HG03097 (cell line): ENCODE data around the gene ROBO1.

Experiments used
- ATAC-seq: cut with Tn5 transposase; IDR thresholded peaks from one replicate; pipeline ENCODE4 v1.9.1; 2021; ENCODE audit not compliant: unreplicated experiment, low FRiP score

Gene ROBO1

DNA sequence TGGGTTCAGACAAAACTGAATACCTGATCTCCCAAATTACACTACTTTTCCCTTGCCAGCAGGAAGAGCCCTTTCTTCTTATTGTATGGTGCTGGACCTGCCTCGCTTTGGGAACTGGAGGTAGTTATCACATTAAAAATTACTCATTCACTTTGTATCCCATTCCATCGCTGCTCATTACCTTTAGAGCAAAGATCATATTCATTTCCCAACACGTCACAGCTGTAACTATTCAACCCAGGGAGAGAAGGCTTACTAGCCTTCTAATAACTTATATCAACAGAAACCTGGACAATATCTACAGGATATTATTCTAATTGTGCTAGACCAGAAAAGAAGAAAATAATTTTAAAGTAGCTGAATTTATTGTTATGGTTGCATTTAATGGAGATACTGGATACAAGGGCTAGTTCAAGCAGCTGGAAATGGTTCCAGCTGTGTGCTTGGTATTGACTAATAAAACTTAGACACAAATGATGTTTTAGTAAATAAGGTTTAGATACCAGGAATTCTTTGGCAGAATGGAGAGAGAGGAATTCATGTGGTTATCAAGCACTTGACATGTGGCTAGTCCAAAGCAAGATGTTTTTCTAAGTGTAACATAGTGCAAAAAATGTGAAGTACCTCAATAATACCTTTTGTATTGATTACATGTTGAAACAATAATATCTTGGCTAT, 656.3 kb downstream of the ROBO1 start:
- no peak for ATAC-seq

DNA sequence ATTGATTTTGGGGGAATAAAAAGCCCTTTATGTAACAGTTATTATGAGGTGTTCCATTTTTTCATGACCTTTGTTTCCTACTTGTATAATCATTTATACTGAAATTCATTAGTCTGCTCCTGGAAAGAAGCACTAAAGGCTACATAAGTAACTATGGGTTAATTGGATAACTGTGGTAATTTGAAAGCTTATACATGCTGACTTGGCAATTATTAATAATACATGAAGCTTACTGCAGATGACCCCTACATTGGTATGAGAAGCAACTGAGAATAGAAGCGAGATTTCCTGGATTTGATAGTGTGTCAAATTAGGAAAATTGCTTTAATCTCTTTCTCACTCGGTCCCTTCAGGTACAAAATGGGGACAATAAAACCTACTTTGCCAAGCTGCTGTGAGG, 658.0 kb downstream of the ROBO1 start:
- ATAC-seq: no peak

DNA sequence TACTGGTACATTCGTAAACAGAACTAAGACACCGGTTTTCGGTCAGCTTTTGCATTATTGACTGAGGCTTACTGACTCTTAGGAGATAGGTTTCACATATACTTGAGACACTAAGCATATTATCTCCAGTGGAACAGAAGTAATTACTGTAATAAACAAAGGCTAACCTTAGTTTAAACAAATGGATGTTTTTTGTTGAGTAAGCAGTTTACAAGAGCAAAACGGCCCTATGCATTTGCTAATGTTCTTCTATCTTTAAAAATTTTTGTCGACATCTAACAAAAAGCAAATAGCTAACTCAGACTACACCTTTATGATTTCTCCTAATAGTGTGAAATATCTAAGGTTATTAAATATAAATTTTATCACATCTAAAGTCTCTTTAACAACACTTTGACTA, 664.5 kb downstream of the ROBO1 start:
- no peak for ATAC-seq

DNA sequence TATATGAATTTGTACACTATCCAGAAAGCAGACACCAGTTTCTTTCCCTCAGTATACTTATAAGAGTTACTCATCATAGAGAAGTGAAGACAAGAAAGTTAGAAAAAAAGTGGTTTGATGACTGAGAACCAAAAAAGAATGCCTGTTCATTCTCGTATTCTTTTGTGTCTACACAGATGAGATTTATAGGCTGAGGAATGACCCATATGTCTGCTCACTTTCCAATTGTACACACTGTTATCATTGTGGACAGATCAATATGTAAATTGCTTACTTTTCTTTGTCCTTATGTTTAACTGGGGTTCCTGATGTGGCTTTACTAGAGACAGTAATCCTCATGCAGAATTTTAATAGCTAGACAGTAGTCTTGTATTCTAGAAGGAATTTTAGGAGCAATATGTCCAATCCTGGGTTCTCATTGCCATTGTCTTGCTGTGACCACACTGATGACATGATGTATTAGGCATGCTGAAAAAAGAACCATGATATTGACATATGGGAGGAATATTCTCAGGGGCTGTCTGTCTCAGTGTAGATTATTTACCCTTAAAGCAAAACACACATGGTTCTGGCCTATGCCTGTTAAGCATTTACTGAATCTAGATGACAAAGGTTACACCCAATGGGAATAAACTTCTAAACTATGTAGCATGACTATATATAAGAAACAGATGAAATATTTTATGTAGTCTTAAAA, 669.7 kb downstream of the ROBO1 start:
- no peak for ATAC-seq

DNA sequence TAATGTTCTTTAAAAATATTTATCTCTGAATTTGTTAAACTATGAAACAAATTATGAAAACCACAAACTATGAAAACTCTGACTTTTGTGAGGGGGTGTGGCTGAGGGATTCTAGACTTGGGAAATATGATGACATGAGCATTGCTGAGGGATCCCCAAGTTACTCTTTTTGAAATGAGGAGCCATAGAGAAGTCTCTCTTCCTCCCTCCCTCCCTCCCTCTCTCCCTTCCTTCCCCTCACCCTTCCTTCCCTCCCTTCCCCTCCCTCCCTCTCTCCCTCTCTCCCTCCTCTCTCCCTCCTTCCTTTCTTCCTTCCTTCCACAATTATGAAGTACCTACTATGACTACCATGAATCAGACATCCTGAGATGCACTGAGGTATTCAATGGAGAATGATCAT, 673.1 kb downstream of the ROBO1 start:
- no peak for ATAC-seq

DNA sequence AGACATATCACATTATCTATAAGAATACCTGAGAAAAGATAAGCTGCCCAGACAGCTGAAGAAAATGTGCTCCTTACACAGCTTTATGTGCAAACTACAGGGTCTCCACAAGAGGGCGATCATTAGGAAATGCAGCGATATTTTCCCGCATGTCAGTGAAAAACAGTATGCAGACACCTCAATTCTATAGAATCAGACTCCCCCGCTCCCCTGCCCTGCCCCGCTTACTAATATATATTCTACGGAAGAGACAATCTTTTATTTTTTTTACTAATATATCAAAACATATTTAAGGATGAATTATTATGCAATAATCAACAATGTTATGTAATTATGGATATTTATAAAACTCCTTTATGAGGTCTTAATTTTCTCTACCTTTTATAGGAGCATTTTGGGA, 681.3 kb downstream of the ROBO1 start:
- ATAC-seq: peak; percentile 88

DNA sequence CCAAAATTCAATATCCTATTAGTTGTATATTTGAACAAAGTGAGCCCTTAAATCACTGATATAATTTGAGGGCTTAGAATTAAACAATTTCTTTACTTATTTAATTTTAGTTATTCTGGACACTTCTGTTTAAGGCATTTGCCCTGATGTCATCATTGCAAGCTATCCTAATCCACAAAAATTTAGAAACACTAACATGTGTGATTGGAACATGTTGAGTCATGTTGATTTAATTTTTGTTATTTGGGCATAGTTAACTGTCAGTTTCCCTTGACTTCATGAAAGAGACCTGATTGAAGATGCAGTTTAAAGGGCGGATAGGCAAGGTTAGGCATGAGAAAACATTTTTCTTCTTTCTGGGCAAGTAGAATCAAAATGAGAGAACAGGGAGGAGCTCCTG, 682.6 kb downstream of the ROBO1 start:
- no peak for ATAC-seq

DNA sequence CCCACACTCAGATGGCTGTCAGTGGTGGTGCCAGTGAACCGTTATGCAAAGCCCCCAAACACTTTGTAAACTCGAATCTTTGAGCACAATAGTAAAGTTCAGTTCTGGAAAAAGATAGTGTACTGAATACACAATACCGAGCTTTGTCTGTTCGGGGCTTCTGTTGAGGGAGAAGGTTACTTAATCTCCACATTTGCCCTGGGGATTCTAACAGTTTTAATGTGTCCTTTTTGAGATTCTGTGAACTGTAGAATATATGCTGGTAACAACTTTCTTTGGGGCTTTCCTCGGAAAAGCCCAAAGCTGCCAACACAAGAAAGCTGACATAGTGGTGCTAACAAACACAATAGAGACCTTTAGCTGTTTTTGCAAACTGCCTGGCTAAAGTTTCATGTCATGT, 686.5 kb downstream of the ROBO1 start:
- ATAC-seq: no peak

DNA sequence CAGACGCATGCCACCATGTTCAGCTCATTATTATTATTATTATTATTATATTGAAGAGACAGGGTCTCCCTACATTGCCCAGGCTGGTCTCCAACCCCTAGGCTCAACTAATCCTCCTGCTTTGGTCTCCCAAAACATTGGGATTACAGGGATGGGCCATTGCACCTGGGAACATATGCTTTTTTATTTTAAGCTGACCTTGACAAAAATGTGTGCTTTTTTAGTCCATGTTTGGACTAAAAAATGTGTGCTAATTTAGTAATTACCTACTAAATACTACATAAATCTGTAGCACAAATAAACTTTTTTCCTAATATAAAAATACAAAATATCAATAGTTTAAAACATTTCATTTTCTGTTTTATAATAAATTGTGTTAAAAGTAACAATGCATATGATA, 693.2 kb downstream of the ROBO1 start:
- no peak for ATAC-seq

DNA sequence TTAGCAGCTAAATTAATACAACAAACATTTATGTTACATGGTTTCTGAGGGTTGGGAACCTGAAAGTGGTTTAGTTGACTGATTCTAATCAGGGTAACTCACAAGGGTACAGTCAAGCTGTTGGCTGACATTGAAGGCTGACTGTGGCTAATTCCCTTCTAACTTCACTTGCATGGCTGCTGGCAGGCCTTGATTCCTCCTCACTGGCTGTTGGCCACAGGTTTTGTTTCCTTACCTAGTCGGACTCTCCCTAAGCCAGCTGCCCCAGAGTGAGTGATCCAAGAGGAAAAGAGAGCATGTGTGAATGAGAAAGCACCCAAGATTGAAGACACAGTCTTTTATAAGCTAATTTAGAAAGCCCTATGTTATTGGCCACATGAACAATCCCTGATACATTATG, 700.1 kb downstream of the ROBO1 start:
- ATAC-seq: no peak

DNA sequence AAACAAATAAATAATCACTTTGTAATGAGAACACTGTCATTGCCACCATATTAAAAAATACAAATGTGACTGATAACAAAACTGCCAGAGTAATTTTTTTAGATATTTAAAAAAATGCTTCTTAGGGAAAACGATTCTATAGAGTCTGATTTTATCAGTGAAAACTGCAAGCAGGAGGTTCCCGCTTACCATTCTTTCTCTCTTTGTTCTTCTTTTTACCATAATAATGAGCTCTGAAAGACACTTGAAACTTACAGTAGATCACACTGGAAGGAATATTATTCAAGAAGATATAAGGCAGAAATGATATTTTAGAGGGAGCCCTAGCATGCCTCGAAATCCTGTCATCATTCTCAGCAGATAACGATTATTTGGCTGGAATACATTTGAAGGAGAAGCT, 701.3 kb downstream of the ROBO1 start:
- no peak for ATAC-seq

DNA sequence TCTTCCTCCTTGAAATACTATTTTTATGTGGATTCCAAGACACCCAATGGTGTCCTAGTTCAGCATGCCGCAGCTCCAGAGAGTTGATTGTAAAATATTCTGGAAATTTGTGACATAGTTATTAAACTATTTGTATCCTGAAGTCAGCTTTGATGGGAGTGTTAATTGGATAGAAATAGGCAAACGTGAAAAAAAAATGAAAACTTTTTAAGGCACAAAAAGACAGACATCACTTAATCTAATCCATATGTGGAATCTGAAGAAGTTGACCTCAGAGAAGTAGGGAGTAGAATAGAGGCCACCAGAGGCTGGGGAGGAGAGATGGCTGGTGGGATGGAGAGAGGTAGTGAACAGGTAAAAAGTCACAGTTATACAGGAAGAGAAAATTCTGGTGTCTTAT, 704.2 kb downstream of the ROBO1 start:
- no peak for ATAC-seq

DNA sequence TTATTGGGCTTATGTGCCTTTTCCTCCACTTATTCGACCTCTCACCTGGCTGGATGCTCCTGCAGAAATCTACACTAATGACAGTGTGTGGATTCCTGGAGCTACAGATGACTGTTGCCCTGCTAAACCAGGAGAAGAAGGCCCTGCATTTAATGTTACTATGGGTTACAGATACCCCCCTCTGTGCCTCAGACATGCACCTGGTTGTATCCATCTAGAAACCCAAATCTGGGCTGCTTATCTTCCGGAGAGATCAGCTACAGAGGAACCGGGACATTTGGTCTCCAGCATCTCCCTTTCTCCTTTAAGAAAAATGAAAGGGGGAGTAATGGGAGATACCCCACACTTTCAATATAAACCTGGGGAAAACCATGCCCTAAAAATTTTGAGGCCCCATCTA, 710.0 kb downstream of the ROBO1 start:
- no peak for ATAC-seq

DNA sequence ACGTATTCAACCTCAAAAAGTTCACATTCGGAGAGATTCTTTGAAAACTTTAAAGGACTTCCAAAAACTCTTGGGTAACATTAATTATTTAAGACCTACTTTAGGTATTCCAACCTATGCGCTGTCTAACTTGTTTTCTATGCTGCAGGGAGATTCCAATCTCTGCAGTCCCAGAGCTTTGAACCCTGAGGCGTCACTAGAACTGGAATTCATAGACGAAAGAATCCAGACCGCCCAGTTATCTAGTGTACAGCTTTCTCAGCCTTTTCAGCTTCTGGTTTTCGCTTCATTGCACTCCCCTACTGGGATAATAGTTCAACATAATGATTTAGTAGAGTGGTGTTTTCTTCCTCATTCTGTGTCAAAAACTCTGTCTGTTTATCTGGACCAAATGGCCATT, 711.3 kb downstream of the ROBO1 start:
- ATAC-seq: no peak

DNA sequence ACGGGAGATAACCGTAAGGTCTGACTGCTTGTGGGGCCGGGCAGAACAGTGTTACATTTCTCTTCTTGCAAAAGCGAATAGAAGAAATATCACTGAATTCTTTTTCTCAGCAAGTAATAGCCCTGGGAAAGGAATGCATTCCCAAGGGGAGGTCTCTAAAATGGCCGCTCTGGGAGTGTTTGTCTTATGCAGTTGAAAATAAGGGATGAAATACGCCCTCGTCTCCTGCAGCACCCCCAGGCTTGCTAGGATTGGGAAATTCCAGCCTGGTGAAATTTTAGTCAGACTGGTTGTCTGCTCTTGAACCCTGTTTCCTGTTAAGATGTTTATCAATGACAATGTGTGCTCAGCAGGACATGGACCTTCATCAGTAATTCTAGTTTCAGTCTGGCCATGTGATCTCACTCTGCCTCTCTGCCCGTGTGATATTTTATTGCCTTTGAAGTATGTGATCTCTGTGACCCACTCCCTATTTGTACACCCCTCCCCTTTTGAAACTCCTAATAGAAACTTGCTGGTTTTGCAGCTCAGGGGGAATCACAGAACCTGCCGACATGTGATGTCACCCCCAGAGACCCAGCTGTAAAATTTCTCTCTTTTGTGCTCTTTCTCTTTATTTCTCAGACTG, 715.6 kb downstream of the ROBO1 start:
- no peak for ATAC-seq

DNA sequence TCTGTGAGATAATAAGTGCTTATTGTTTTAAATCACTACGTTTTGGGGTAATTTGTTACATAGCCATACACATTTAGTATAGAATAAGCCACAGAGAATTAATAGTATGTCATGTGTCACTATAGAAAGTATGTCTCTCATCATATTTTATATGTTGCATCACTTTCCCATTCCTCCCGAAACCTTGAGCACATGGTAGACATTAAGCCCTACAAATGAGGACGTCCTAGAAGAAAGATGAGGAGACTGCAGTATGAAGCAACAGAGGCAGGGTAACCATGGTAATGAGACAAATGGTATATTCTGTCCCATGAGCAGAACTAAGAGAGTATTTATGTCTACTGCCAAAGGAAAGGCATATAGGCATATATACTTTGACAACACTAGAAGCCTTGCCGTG, 720.2 kb downstream of the ROBO1 start:
- ATAC-seq: no peak

DNA sequence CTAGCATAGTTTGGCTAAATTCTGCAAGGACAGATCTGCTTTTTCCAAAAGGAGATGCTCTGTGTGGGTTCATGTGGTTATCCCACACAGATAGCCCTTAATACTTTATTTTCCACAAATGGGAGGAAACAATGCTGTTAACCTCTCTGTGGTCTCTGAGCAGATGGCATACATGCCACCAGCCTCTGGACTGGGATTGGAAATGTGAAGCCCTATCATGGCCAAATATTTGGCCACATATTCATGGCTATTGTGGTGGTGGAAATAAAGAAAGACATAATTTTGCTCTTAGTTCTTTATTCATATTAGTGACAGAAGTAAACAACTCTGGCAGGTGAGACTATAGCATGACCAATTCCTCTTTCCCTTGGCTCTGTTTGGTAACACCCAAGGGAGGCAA, 726.2 kb downstream of the ROBO1 start:
- no peak for ATAC-seq

DNA sequence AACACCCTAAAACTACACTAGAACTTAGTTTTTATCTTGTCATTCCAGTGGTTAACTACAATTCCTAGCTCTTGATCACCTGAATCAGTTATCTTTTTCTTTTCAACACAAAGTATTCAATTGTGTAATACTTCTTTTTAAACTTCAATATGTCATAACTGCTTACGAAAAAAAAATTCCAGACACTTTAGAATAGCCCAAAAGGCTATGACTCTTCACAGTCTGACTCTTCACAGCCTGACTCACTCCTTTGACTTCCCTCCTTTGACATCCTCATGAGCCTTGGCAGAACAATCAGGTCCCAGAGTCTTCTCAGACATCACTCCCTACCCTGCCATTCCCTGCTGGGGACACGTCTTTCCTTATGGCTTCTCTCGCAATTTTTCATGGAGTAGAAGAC, 727.1 kb downstream of the ROBO1 start:
- ATAC-seq: no peak

DNA sequence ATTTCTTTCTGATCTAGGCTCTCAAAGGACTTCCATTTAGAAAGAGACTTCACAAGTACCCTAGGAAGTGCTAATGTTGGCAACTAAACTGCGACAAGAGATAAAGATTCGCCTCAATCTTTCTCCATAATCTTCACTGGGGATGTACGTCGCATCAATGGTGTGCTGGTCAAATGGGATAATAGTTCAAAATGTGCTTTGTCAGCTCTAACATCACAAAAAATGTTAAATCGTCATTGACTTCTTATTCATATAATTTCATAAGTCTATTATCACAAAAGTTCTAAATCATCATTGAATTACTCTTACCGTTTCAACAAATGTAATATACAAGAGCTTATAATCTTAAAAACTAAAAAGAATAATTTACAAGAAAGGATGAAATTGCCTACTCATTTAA, 727.7 kb downstream of the ROBO1 start:
- no peak for ATAC-seq

DNA sequence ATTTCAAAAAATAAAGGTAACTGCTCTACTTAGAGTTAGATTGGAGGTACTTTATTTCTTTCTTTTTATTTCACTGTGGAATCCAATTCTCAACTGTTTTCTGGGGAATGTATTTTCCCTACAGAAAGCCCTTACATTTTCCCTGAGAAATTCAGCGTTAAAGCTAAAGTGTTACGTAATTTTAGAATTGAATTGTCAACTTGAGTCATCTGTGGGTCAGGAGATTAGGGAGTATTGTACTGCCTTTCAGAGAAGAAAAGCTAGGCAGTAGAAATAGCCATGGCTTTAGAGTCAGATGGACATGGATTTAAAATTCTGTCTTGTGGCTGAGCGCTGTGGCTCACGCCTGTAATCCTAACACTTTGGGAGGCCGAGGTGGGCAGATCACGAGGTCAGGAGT, 728.6 kb downstream of the ROBO1 start:
- no peak for ATAC-seq

DNA sequence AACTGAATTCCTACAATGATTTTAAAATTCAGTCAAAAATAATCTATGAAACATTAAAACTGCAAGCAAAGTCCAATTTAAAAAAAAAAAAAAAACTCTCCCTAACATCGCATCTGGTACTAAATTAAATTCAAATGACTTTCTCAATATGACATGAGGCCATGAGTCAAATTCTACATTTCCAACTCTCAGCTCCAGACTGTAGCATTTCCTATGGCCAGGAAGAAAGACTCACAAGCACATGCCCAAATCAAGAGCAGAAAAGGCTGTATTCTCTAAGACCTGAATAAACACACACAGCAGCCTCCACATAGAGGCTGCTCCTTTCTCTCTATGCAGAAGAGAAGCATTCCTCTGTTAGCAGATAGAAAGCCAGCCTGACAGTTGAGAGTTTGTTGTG, 729.2 kb downstream of the ROBO1 start:
- ATAC-seq: no peak

DNA sequence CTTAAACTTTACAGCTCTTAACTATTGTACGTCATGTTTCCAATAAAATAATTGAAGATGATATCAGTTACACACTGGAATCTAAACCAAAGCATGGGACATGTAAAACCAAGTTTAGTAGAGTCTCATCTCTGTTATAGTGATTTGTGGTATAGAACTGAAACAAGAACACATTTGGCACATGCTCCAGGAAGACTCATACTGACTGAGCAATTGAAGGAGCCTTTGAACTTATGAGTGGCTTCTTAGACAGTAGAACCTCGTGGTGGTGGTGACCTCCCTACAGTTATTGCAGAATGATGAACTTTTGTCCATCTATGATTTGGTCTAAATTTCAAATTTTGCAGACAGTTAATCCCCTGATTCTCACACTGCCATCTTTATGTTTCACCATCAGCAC, 729.7 kb downstream of the ROBO1 start:
- no peak for ATAC-seq
